GM23338 (cell line): ENCODE measurements around the gene CLDN2.

Experiments
- CREB1 ChIP-seq: fragments of 250-450 bp; sonication (Bioruptor Pico); IDR thresholded peaks from 2 replicates; pipeline ENCODE4 v1.5.0; 2020; ENCODE audit warnings: low read depth, mild to moderate bottlenecking, moderate library complexity
- EZH2 ChIP-seq: fragments of 200-600 bp; sonication (generic); IDR thresholded peaks from one replicate; pipeline ENCODE4 v1.8.0; 2017; ENCODE audit warnings: antibody characterized with exemption, mild to moderate bottlenecking, low read depth; ENCODE audit not compliant: unreplicated experiment
- EZH2phosphoT487 ChIP-seq: fragments of 200-600 bp; sonication (generic); IDR thresholded peaks from one replicate; pipeline ENCODE4 v1.8.1; 2018; ENCODE audit warnings: antibody characterized with exemption; ENCODE audit not compliant: unreplicated experiment
- JUNB ChIP-seq: IDR thresholded peaks from one replicate; pipeline ENCODE4 v1.6.1; 2016; ENCODE audit warnings: antibody characterized with exemption; ENCODE audit not compliant: unreplicated experiment
- POLR2AphosphoS5 ChIP-seq: IDR thresholded peaks from 2 replicates; pipeline ENCODE4 v1.6.1; 2016; ENCODE audit warnings: antibody characterized with exemption, low read depth
- REST ChIP-seq: IDR thresholded peaks from one replicate; pipeline ENCODE4 v1.6.1; 2018; ENCODE audit warnings: antibody characterized with exemption; ENCODE audit not compliant: unreplicated experiment
- STAT1 ChIP-seq: IDR thresholded peaks from one replicate; pipeline ENCODE4 v1.6.1; 2016; ENCODE audit warnings: antibody characterized with exemption; ENCODE audit not compliant: unreplicated experiment
- TF ChIP-seq, protein P1 (sequence below), 2 experiments: fragments of 200-600 bp in 1 of 2; sonication (generic) in 1 of 2; conservative IDR thresholded peaks; 2 replicates each; pipeline versions ENCODE4 v1.5.1 to v1.6.1; 2016 to 2017; ENCODE audit warnings: antibody characterized with exemption in 2 of 2, low read depth in 2 of 2, mild to moderate bottlenecking in 2 of 2, moderate library complexity in 1 of 2

- TF ChIP-seq, protein P1, sequence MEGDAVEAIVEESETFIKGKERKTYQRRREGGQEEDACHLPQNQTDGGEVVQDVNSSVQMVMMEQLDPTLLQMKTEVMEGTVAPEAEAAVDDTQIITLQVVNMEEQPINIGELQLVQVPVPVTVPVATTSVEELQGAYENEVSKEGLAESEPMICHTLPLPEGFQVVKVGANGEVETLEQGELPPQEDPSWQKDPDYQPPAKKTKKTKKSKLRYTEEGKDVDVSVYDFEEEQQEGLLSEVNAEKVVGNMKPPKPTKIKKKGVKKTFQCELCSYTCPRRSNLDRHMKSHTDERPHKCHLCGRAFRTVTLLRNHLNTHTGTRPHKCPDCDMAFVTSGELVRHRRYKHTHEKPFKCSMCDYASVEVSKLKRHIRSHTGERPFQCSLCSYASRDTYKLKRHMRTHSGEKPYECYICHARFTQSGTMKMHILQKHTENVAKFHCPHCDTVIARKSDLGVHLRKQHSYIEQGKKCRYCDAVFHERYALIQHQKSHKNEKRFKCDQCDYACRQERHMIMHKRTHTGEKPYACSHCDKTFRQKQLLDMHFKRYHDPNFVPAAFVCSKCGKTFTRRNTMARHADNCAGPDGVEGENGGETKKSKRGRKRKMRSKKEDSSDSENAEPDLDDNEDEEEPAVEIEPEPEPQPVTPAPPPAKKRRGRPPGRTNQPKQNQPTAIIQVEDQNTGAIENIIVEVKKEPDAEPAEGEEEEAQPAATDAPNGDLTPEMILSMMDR (conservative IDR thresholded peaks at IDR 0.05; ENCODE audit: low read depth in 2 of 2), result no peak
- no peak for TF ChIP-seq EZH2
- TF ChIP-seq CREB1, result no peak
- TF ChIP-seq POLR2AphosphoS5, result no peak
- no peak for TF ChIP-seq EZH2phosphoT487
- no peak for TF ChIP-seq STAT1
- no peak for TF ChIP-seq JUNB
- no peak for TF ChIP-seq REST
Measured at GRCh38 chrX:106949366-106949765, 29.2 kb downstream of the CLDN2 start.
